Suprapubic skin (tissue), 4 donors: ENCODE measurements around the gene POR. TPM values are rescaled to one million over a fixed set of nuclear protein-coding genes. Genes with fewer than 3 reads are reported as not detected.

Source experiments
- DNase-seq, 2 donors: peaks; one replicate each; pipeline ENCODE4 v3.0.0-alpha.2; 2019; ENCODE audit warnings: low spot score in 2 of 2
- H3K27ac ChIP-seq: fragments of 200-600 bp; sonication (generic); one replicate; pipeline ENCODE4 v1.5.1; 2019
- H3K27me3 ChIP-seq: fragments of 200-600 bp; sonication (generic); one replicate; pipeline ENCODE4 v1.5.1; 2019
- H3K36me3 ChIP-seq: fragments of 200-600 bp; sonication (generic); one replicate; pipeline ENCODE4 v1.5.1; 2019
- H3K4me1 ChIP-seq: fragments of 200-600 bp; sonication (generic); one replicate; pipeline ENCODE4 v1.5.1; 2019
- H3K4me3 ChIP-seq: fragments of 200-600 bp; sonication (generic); one replicate; pipeline ENCODE4 v1.5.1; 2019; ENCODE audit warnings: mild to moderate bottlenecking
- H3K9me3 ChIP-seq: fragments of 200-600 bp; sonication (generic); one replicate; pipeline ENCODE4 v1.5.1; 2019
- CTCF ChIP-seq, 2 donors: fragments of 200-600 bp in 1 of 2; fragments of 450-650 bp in 1 of 2; sonication (generic) in 1 of 2; IDR thresholded peaks; one replicate each; pipeline ENCODE4 v1.5.1; 2016 to 2019; ENCODE audit warnings: antibody characterized with exemption in 2 of 2, mild to moderate bottlenecking in 1 of 2, moderate library complexity in 1 of 2
- EP300 ChIP-seq: sonication (generic); formaldehyde crosslinking; IDR thresholded peaks from one replicate; pipeline ENCODE4 v1.6.1; 2017; ENCODE audit warnings: antibody characterized with exemption
- POLR2A ChIP-seq, 2 donors: fragments of 450-650 bp; IDR thresholded peaks; one replicate each; pipeline ENCODE4 v1.6.1; 2017; ENCODE audit warnings: antibody characterized with exemption in 2 of 2, mild to moderate bottlenecking in 2 of 2, moderate library complexity in 2 of 2
- POLR2AphosphoS5 ChIP-seq, 3 donors: sonication (generic); formaldehyde crosslinking; IDR thresholded peaks; one replicate each; pipeline ENCODE4 v1.6.1; 2017; ENCODE audit warnings: antibody characterized with exemption in 3 of 3
- WGBS: methylation state at CpG from one replicate; pipeline ENCODE4 v1.1.5; 2018; 5-methylcytosine and 5-hydroxymethylcytosine counted together
- total RNA-seq, 4 donors: library from RNA; depleted of rRNA; stranded (reverse); fragments of >200 nt; gene quantifications; one replicate each; pipeline ENCODE4 v1.1.0, GENCODE V29; 2016

The POR gene
- total RNA-seq, 4 donors from 2014 or later: 85.8 to 112 (median 91.8) TPM

DNA sequence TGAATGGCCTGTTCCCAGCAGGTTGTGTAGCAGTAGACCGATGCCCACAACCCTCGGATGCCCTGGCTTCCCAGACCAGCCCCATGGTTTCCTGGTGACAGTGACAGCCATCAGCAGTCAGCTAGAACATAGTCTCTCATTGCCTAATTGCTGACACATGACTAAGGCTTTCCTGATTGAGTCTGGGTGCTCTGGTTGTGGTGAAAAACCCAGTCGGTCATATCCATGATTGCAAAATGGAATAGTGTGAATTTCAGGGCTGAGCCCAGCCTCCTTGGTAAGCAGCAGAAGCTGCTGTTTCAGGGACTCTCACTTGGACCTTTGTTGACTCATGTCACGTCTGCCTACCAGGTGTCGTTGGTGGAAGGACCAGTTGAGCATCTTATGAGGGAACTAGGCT lies 36.6 kb downstream of the POR start:
- peaks cover 8% of the 10 kb centered on the region for H3K4me1 ChIP-seq
- no peak for DNase-seq
- TF ChIP-seq POLR2AphosphoS5 (IDR thresholded peaks at IDR 0.05) (peak in 1 of 3 donors; percentile 84), EP300 (no peak)
- 50% methylated on average over 5 of the region's 5 CpGs for WGBS
- H3K4me3 ChIP-seq: no peak overlapping the region
- no peaks in the 10 kb centered on the region for H3K27me3 ChIP-seq
- peaks cover 28% of the 10 kb centered on the region for H3K36me3 ChIP-seq
- no peaks in the 10 kb centered on the region for H3K9me3 ChIP-seq
- H3K27ac ChIP-seq: no peak overlapping the region

GRCh38 chr7:75953431-75953830 lies 38.5 kb downstream of the POR start:
- TF ChIP-seq POLR2A (IDR thresholded peaks at IDR 0.05) (no peak), POLR2AphosphoS5 (IDR thresholded peaks at IDR 0.05) (no peak), CTCF (IDR thresholded peaks at IDR 0.05) (no peak), EP300 (no peak)

GRCh38 chr7:75953931-75954330 lies 39.0 kb downstream of the POR start:
- no peaks in the 10 kb centered on the region for H3K9me3 ChIP-seq
- H3K4me1 ChIP-seq: peaks cover 6% of the 10 kb centered on the region
- no peak for DNase-seq
- H3K27ac ChIP-seq: no peak overlapping the region
- H3K27me3 ChIP-seq: no peaks in the 10 kb centered on the region
- H3K4me3 ChIP-seq: no peak overlapping the region
- 85% methylated on average over 11 of the region's 11 CpGs for WGBS
- TF ChIP-seq EP300 (no peak), POLR2A (IDR thresholded peaks at IDR 0.05) (no peak), POLR2AphosphoS5 (IDR thresholded peaks at IDR 0.05) (no peak), CTCF (IDR thresholded peaks at IDR 0.05) (no peak)
- H3K36me3 ChIP-seq: peaks cover 42% of the 10 kb centered on the region

More at GRCh38 chr7:75953431-75953830, 38.5 kb downstream of the POR start:
- Histone ChIP-seq H3K27me3 (no peaks in the 10 kb centered on the region), H3K9me3 (no peaks in the 10 kb centered on the region), H3K36me3 (peaks cover 38% of the 10 kb centered on the region), H3K4me1 (peaks cover 6% of the 10 kb centered on the region), H3K4me3 (no peak overlapping the region), H3K27ac (no peak overlapping the region)
- 93% methylated on average over 3 of the region's 7 CpGs for WGBS
- DNase-seq: no peak

GRCh38 chr7:75955331-75955955 lies 40.5 kb downstream of the POR start:
- 94% methylated on average over 10 of the region's 12 CpGs for WGBS
- TF ChIP-seq EP300: no peak
- TF ChIP-seq POLR2A (IDR thresholded peaks at IDR 0.05): no peak
- no peak for TF ChIP-seq POLR2AphosphoS5 (IDR thresholded peaks at IDR 0.05)
- TF ChIP-seq CTCF (IDR thresholded peaks at IDR 0.05): no peak
- H3K27ac ChIP-seq: no peak overlapping the region
- H3K27me3 ChIP-seq: no peaks in the 10 kb centered on the region
- H3K9me3 ChIP-seq: no peaks in the 10 kb centered on the region
- H3K4me3 ChIP-seq: no peak overlapping the region
- peaks cover 6% of the 10 kb centered on the region for H3K4me1 ChIP-seq
- H3K36me3 ChIP-seq: peaks cover 46% of the 10 kb centered on the region
- no peak for DNase-seq

DNA sequence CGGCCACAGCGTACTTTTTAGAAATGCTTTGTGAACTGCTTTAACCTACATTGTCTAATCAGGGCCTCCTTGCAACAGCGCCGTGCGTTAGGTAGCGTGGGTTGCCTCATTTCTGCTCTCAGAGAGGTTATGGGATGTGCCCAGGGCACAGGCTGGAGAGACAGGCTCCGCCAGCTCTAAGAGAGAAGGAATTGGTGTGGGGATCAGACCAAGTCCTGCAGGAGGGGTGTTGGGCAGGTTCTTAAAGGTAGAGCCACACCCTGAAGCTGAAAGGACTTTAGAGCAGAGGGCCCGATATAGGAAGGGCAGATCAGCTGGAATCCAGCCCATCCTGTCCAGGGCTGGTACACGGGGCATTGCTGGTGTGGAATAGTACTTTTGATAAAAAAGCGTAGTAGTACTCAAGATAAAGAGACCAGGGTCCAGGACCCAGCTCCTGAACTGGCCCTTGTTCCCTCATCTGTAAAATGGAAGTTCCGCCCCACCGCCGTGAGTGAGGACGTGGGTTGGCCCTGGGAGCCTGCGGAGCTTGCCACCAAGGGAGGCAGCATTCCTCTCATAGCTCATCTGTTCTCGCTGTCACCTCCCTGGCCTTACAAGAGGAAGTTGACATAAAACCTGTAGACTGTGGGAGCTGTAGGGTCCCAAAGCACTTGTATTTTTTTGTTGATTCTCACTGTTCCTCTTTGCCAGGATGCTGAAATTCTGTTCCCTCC lies 42.2 kb downstream of the POR start:
- Histone ChIP-seq H3K4me3 (no peak overlapping the region), H3K36me3 (peaks cover 47% of the 10 kb centered on the region), H3K9me3 (no peaks in the 10 kb centered on the region), H3K27ac (no peak overlapping the region), H3K27me3 (no peaks in the 10 kb centered on the region), H3K4me1 (peaks cover 3% of the 10 kb centered on the region)
- 90% methylated on average over 16 of the region's 16 CpGs for WGBS
- TF ChIP-seq POLR2AphosphoS5 (IDR thresholded peaks at IDR 0.05) (peak in 1 of 3 donors; percentile 12), CTCF (IDR thresholded peaks at IDR 0.05) (no peak)
- DNase-seq: no peak
